GM23338 (cell line): ENCODE results near the gene LTV1.
"Not testable (repeated sequence)": the region's sequence is repeated elsewhere in the genome, so short reads cannot be mapped to it uniquely, and the experiment has no call there.

Source experiments
- CREB1 ChIP-seq: fragments of 250-450 bp; sonication (Bioruptor Pico); IDR thresholded peaks from 2 replicates; pipeline ENCODE4 v1.5.0; 2020; ENCODE audit warnings: low read depth, mild to moderate bottlenecking, moderate library complexity
- EZH2 ChIP-seq: fragments of 200-600 bp; sonication (generic); IDR thresholded peaks from one replicate; pipeline ENCODE4 v1.8.0; 2017; ENCODE audit warnings: antibody characterized with exemption, mild to moderate bottlenecking, low read depth; ENCODE audit not compliant: unreplicated experiment
- EZH2phosphoT487 ChIP-seq: fragments of 200-600 bp; sonication (generic); IDR thresholded peaks from one replicate; pipeline ENCODE4 v1.8.1; 2018; ENCODE audit warnings: antibody characterized with exemption; ENCODE audit not compliant: unreplicated experiment
- JUNB ChIP-seq: IDR thresholded peaks from one replicate; pipeline ENCODE4 v1.6.1; 2016; ENCODE audit warnings: antibody characterized with exemption; ENCODE audit not compliant: unreplicated experiment
- NANOG ChIP-seq: IDR thresholded peaks from 2 replicates; pipeline ENCODE4 v1.6.1; 2016; ENCODE audit warnings: antibody characterized with exemption, borderline replicate concordance
- POLR2AphosphoS5 ChIP-seq: IDR thresholded peaks from 2 replicates; pipeline ENCODE4 v1.6.1; 2016; ENCODE audit warnings: antibody characterized with exemption, low read depth
- STAT1 ChIP-seq: IDR thresholded peaks from one replicate; pipeline ENCODE4 v1.6.1; 2016; ENCODE audit warnings: antibody characterized with exemption; ENCODE audit not compliant: unreplicated experiment
- ZNF331 ChIP-seq: fragments of 250-450 bp; sonication (Bioruptor Pico); IDR thresholded peaks from 2 replicates; pipeline ENCODE4 v1.5.0; 2020; ENCODE audit warnings: low read depth, mild to moderate bottlenecking, moderate library complexity
- TF ChIP-seq, protein P1 (sequence below), 2 experiments: fragments of 200-600 bp in 1 of 2; sonication (generic) in 1 of 2; conservative IDR thresholded peaks; 2 replicates each; pipeline versions ENCODE4 v1.5.1 to v1.6.1; 2016 to 2017; ENCODE audit warnings: antibody characterized with exemption in 2 of 2, low read depth in 2 of 2, mild to moderate bottlenecking in 2 of 2, moderate library complexity in 1 of 2
- TF ChIP-seq, protein P2 (sequence below): IDR thresholded peaks from one replicate; pipeline ENCODE4 v1.6.1; 2018; ENCODE audit warnings: antibody characterized with exemption; ENCODE audit not compliant: unreplicated experiment
- TF ChIP-seq, protein P3 (sequence below): IDR thresholded peaks from 2 replicates; pipeline ENCODE4 v1.6.1; 2016; ENCODE audit warnings: antibody characterized with exemption

DNA sequence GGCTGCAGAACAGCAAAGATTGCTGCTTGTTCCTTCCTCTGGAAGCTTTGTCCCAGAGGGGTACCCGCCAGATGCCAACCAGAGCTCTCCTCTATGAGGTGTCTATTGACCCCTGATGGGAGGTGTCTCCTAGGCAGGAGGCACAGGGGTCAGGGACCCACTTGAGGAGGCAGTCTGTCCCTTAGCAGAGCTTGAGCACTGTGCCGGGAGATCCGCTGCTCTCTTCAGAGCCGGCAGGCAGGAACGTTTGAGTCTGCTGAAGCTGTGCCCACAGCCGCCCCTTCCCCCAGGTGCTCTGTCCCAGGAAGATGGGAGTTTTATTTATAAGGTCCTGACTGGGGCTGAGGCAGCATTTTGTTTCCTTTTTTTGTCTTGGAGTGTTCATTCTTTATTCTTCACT, 13.6 kb downstream of the LTV1 start:
- TF ChIP-seq, protein P1, sequence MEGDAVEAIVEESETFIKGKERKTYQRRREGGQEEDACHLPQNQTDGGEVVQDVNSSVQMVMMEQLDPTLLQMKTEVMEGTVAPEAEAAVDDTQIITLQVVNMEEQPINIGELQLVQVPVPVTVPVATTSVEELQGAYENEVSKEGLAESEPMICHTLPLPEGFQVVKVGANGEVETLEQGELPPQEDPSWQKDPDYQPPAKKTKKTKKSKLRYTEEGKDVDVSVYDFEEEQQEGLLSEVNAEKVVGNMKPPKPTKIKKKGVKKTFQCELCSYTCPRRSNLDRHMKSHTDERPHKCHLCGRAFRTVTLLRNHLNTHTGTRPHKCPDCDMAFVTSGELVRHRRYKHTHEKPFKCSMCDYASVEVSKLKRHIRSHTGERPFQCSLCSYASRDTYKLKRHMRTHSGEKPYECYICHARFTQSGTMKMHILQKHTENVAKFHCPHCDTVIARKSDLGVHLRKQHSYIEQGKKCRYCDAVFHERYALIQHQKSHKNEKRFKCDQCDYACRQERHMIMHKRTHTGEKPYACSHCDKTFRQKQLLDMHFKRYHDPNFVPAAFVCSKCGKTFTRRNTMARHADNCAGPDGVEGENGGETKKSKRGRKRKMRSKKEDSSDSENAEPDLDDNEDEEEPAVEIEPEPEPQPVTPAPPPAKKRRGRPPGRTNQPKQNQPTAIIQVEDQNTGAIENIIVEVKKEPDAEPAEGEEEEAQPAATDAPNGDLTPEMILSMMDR (conservative IDR thresholded peaks at IDR 0.05; ENCODE audit: low read depth in 2 of 2) = not testable (repeated sequence)
- not testable (repeated sequence) for TF ChIP-seq EZH2phosphoT487; JUNB; CREB1; EZH2; POLR2AphosphoS5; NANOG; STAT1; ZNF331 (CRISPR knock-in tag)
- TF ChIP-seq, protein P2, sequence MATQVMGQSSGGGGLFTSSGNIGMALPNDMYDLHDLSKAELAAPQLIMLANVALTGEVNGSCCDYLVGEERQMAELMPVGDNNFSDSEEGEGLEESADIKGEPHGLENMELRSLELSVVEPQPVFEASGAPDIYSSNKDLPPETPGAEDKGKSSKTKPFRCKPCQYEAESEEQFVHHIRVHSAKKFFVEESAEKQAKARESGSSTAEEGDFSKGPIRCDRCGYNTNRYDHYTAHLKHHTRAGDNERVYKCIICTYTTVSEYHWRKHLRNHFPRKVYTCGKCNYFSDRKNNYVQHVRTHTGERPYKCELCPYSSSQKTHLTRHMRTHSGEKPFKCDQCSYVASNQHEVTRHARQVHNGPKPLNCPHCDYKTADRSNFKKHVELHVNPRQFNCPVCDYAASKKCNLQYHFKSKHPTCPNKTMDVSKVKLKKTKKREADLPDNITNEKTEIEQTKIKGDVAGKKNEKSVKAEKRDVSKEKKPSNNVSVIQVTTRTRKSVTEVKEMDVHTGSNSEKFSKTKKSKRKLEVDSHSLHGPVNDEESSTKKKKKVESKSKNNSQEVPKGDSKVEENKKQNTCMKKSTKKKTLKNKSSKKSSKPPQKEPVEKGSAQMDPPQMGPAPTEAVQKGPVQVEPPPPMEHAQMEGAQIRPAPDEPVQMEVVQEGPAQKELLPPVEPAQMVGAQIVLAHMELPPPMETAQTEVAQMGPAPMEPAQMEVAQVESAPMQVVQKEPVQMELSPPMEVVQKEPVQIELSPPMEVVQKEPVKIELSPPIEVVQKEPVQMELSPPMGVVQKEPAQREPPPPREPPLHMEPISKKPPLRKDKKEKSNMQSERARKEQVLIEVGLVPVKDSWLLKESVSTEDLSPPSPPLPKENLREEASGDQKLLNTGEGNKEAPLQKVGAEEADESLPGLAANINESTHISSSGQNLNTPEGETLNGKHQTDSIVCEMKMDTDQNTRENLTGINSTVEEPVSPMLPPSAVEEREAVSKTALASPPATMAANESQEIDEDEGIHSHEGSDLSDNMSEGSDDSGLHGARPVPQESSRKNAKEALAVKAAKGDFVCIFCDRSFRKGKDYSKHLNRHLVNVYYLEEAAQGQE = not testable (repeated sequence)
- TF ChIP-seq, protein P3, sequence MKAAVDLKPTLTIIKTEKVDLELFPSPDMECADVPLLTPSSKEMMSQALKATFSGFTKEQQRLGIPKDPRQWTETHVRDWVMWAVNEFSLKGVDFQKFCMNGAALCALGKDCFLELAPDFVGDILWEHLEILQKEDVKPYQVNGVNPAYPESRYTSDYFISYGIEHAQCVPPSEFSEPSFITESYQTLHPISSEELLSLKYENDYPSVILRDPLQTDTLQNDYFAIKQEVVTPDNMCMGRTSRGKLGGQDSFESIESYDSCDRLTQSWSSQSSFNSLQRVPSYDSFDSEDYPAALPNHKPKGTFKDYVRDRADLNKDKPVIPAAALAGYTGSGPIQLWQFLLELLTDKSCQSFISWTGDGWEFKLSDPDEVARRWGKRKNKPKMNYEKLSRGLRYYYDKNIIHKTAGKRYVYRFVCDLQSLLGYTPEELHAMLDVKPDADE = not testable (repeated sequence)
